Measurements from ENCODE around the gene BHLHA9.
"Not testable (repeated sequence)": the region's sequence is repeated elsewhere in the genome, so short reads cannot be mapped to it uniquely, and the experiment has no call there.

Gene BHLHA9

DNA sequence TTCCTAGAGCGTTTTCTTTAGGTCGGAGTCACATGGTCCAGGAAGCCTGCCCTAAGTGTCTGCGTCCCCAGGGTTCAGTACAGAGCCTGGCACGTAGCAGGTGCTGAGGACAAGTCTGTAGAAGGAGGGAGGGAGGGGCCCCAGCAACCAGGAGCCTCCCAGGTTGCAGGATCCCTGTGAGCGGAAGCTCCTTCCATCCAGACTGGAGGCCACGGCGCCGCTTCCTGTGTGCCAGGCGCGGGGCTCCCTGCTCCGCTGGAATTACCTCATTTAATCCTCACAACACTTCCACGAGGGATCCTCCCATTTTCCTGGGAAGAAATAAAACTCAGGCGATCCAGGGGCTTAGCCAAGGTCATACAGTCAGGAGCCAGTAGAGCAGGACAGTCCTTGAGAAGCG is 31.3 kb downstream of the BHLHA9 start:
- no peak for DNase-seq

DNA sequence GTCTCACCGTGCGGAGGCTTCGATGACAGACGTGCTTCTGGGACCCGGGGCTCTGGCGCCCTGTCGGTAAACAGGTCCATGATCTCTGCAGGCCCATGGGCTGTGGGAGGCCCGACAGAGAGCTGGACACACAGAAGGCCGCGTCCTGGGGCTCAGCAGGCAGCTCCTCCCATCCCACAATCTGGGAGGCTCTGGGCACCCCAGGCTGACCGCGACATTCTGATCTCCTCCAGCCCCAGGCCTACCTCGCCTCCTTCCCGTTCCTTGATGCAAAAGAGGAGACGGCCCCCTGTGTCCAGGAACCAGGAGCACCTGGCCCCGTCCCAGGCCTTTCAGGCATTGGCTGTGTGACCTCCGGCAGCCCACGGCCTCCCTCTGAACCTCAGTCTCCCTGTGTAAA is 32.5 kb downstream of the BHLHA9 start:
- DNase-seq, result no peak

GRCh38 chr17:1304522-1304921 is 34.3 kb downstream of the BHLHA9 start:
- DNase-seq, result no peak

DNA sequence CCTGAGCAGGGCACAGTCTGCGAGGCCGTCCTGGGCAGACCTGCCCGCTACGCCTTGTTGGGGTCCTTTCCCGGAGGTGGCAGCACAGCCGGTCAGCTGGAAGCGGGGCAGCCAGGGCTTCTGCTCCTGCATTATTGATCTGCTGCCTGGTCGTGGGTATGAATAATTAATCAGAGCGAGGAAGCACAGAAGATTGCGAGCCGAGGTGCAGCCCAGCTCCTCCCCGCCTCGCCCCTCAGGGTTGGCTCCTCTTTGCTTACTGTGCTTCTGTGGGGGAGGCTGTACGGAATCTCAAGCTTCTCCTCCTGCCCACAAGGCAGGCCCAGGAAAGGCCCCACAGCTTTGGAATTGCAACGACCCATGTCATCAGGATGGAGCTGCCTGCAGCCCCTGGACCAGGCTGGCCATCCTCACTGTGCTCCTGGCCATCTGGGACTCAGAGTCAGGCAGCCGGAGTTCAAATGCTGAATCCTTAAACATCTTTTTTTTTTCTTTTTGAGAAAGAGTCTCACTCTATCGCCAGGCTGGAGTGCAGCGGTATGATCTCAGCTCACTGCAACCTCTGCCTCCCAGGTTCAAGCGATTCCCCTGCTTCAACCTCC is 34.8 kb downstream of the BHLHA9 start:
- no peak for DNase-seq

DNA sequence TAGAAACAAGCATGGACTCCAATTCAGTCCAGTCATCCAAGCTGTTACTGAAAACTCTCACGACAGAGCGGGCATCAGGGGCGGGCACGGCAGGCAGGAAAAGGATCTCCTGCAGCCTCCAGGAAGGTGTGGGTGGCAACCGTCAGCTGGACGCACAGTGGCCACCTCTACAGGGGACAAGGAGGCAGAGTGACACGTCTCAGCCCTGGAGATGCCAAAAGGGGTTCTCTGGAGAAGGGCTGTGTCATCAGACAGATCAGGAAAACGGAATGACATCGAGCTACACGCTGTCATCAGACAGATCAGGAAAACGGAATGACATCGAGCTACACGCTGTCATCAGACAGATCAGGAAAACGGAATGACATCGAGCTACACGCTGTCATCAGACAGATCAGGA is 37.6 kb downstream of the BHLHA9 start:
- DNase-seq, result not testable (repeated sequence)

- no peak for DNase-seq
These were observed 42.1 kb downstream of the BHLHA9 start for GRCh38 chr17:1312261-1312870.

- DNase-seq, result no peak
These were observed 43.2 kb downstream of the BHLHA9 start for GRCh38 chr17:1313270-1314005.

DNA sequence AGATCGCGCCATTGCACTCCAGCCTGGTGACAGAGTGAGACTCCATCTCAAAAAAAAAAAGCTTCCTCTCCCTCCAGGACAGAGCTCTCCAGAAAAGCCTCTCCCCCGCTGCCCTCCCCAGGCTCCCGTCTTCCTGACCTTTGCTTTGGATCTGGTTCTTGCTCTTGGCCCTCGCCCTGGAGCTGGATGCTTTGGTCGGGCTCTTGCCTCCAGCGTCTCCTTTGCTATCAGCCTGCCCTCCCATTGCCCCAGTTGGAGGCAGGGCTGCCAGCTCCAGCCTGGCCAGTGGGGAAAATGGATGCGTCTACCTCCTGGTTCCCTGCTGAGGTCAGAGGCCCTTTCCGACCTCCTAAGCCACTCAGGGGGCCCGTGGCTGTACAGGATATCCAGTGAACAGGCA is 45.2 kb downstream of the BHLHA9 start:
- DNase-seq, result no peak

GRCh38 chr17:1315891-1316403 is 45.7 kb downstream of the BHLHA9 start:
- DNase-seq, result no peak
